H1 (cell line): ENCODE data around the gene TEAD2. TPM values are rescaled to one million over a fixed set of nuclear protein-coding genes. Genes with fewer than 3 reads are reported as not detected.

Source experiments
- CTCF ChIA-PET: fragments of 300-600 bp; sonication (Branson Sonifier 250); formaldehyde crosslinking; loops from one replicate; lab custom pipeline; 2021; ENCODE audit not compliant: partially characterized antibody; lab: Charles Lee
- POLR2A ChIA-PET: fragments of 300-600 bp; sonication (Branson Sonifier 250); formaldehyde crosslinking; loops from one replicate; lab custom pipeline; 2021; ENCODE audit warnings: inconsistent platforms; ENCODE audit not compliant: partially characterized antibody; lab: Charles Lee
- DNase-seq, 2 experiments: peaks; one replicate each; pipeline versions ENCODE4 v3.0.0 to v3.0.0-alpha.2; 2010 to 2022; ENCODE audit warnings: low spot score in 2 of 2, low read depth in 1 of 2, mixed read lengths in 1 of 2
- FAIRE-seq: peaks from 2 replicates; lab custom pipeline; 2011; peaks lifted over from hg19 to GRCh38; lab: Jason Lieb, UNC
- H2AFZ ChIP-seq: 2 replicates; pipeline ENCODE4 v1.8.1; 2012; ENCODE audit warnings: low read length, inconsistent platforms
- H2AK5ac ChIP-seq: 2 replicates; pipeline ENCODE4 v1.6.1; 2013; ENCODE audit warnings: low read depth, low read length
- H2BK120ac ChIP-seq: replicated peaks from 2 replicates; pipeline ENCODE3; 2013; ENCODE audit warnings: low read depth, low read length, inconsistent platforms
- H2BK12ac ChIP-seq: 2 replicates; pipeline ENCODE4 v1.6.1; 2013; ENCODE audit warnings: low read depth, low read length
- H2BK15ac ChIP-seq: 2 replicates; pipeline ENCODE4 v1.6.1; 2013; ENCODE audit warnings: low read length
- H2BK20ac ChIP-seq: 2 replicates; pipeline ENCODE4 v1.6.1; 2013; ENCODE audit warnings: low read length
- H2BK5ac ChIP-seq: 2 replicates; pipeline ENCODE4 v1.6.1; 2013; ENCODE audit warnings: low read depth, low read length
- H3K14ac ChIP-seq: 2 replicates; pipeline ENCODE4 v1.6.1; 2013; ENCODE audit warnings: inconsistent platforms; ENCODE audit not compliant: insufficient read length
- H3K18ac ChIP-seq: 2 replicates; pipeline ENCODE4 v1.6.1; 2013; ENCODE audit warnings: low read length; ENCODE audit errors: extremely low read depth
- H3K23ac ChIP-seq: 2 replicates; pipeline ENCODE4 v1.6.1; 2013; ENCODE audit warnings: inconsistent platforms; ENCODE audit not compliant: insufficient read length
- H3K23me2 ChIP-seq: 2 replicates; pipeline ENCODE4 v1.6.1; 2013; ENCODE audit warnings: low read depth, low read length
- H3K27ac ChIP-seq: 2 replicates; pipeline ENCODE4 v1.6.1; 2011; ENCODE audit warnings: low read depth, low read length, inconsistent platforms
- H3K27me3 ChIP-seq, 4 experiments: replicated peaks in 1 of 4; 1 replicate in 1 of 4; 2 replicates in 3 of 4; pipeline versions ENCODE4 v1.6.1 to v1.8.1; 2011 to 2013; ENCODE audit warnings: low read length in 3 of 4, mild to moderate bottlenecking in 3 of 4, inconsistent platforms in 2 of 4, mixed read lengths in 2 of 4, moderate library complexity in 1 of 4; ENCODE audit not compliant: control insufficient read depth in 3 of 4, insufficient read depth in 3 of 4; ENCODE audit errors: extremely low read depth in 1 of 4
- H3K36me3 ChIP-seq, 4 experiments: 2 replicates each; pipeline versions ENCODE4 v1.6.1 to v1.8.1; 2011 to 2013; ENCODE audit warnings: mild to moderate bottlenecking in 4 of 4, low read length in 3 of 4, moderate library complexity in 2 of 4, control low read depth in 1 of 4, inconsistent platforms in 1 of 4; ENCODE audit not compliant: insufficient read depth in 4 of 4, control insufficient read depth in 2 of 4
- H3K4ac ChIP-seq: replicated peaks from 2 replicates; pipeline ENCODE3; 2013; ENCODE audit warnings: low read length, low read depth, mixed read lengths, inconsistent platforms; ENCODE audit not compliant: insufficient read length
- H3K4me1 ChIP-seq, 4 experiments: replicated peaks in 1 of 4; 1 replicate in 1 of 4; 2 replicates in 3 of 4; pipeline versions ENCODE4 v1.6.1 to v1.8.1; 2011 to 2013; ENCODE audit warnings: low read length in 3 of 4, inconsistent platforms in 2 of 4, mixed read lengths in 1 of 4; ENCODE audit not compliant: insufficient read depth in 4 of 4, control insufficient read depth in 3 of 4
- H3K4me2 ChIP-seq, 2 experiments: 2 replicates each; pipeline versions ENCODE4 v1.6.1 to v1.8.1; 2011 to 2013; ENCODE audit warnings: low read depth in 2 of 2, low read length in 2 of 2, control low read depth in 1 of 2, inconsistent platforms in 1 of 2, mild to moderate bottlenecking in 1 of 2; ENCODE audit not compliant: insufficient read depth in 1 of 2
- H3K4me3 ChIP-seq, 4 experiments: fragments of 200-600, 300-600 bp in 1 of 4; sonication (generic), shearing (Covaris generic), sonication (Bioruptor Twin) in 1 of 4; 2 replicates each; pipeline versions ENCODE4 v1.5.1 to v1.8.1; 2011 to 2016; ENCODE audit warnings: low read length in 4 of 4, low read depth in 3 of 4, control low read depth in 2 of 4, inconsistent platforms in 2 of 4, mild to moderate bottlenecking in 2 of 4, mixed read lengths in 1 of 4, moderate library complexity in 1 of 4; ENCODE audit not compliant: insufficient read depth in 2 of 4; ENCODE audit errors: extremely low read depth in 1 of 4
- H3K56ac ChIP-seq: replicated peaks from 2 replicates; pipeline ENCODE3; 2013; ENCODE audit warnings: low read depth, mild to moderate bottlenecking, mixed read lengths, low read length, inconsistent platforms; ENCODE audit not compliant: insufficient read length
- H3K79me1 ChIP-seq: 2 replicates; pipeline ENCODE4 v1.6.1; 2013; ENCODE audit warnings: low read depth, low read length, control low read depth
- H3K79me2 ChIP-seq, 2 experiments: 2 replicates each; pipeline versions ENCODE4 v1.6.1 to v1.8.1; 2012 to 2013; ENCODE audit warnings: low read length in 2 of 2, mild to moderate bottlenecking in 2 of 2, inconsistent platforms in 1 of 2; ENCODE audit not compliant: insufficient read depth in 2 of 2, control insufficient read depth in 1 of 2
- H3K9ac ChIP-seq, 4 experiments: replicated peaks in 1 of 4; 1 replicate in 1 of 4; 2 replicates in 3 of 4; pipeline versions ENCODE4 v1.6.1 to v1.8.1; 2011 to 2013; ENCODE audit warnings: low read depth in 3 of 4, low read length in 3 of 4, control low read depth in 2 of 4, mild to moderate bottlenecking in 2 of 4, moderate library complexity in 2 of 4, inconsistent platforms in 1 of 4; ENCODE audit errors: extremely low read depth in 1 of 4
- H3K9me3 ChIP-seq, 2 experiments: 2 replicates each; pipeline versions ENCODE4 v1.6.1 to v1.8.1; 2012 to 2013; ENCODE audit warnings: mild to moderate bottlenecking in 2 of 2, moderate library complexity in 2 of 2, control low read depth in 1 of 2, inconsistent platforms in 1 of 2, low read depth in 1 of 2, low read length in 1 of 2, mixed read lengths in 1 of 2; ENCODE audit not compliant: insufficient read depth in 2 of 2
- H4K20me1 ChIP-seq, 2 experiments: replicated peaks in 1 of 2; 2 replicates each; pipeline versions ENCODE3 to v1.8.1; 2011 to 2013; ENCODE audit warnings: inconsistent platforms in 2 of 2, low read length in 2 of 2, mild to moderate bottlenecking in 1 of 2; ENCODE audit not compliant: insufficient read depth in 2 of 2, control insufficient read depth in 1 of 2
- H4K5ac ChIP-seq: 2 replicates; pipeline ENCODE4 v1.6.1; 2013; ENCODE audit warnings: low read length, low read depth, mixed read lengths, inconsistent platforms; ENCODE audit not compliant: insufficient read length
- H4K8ac ChIP-seq: 2 replicates; pipeline ENCODE4 v1.8.0; 2013; ENCODE audit warnings: mild to moderate bottlenecking, moderate library complexity, low read length, inconsistent platforms; ENCODE audit not compliant: insufficient read depth; ENCODE audit errors: extremely low read depth
- H4K91ac ChIP-seq: replicated peaks from 2 replicates; pipeline ENCODE3; 2013; ENCODE audit warnings: low read length, mixed read lengths, inconsistent platforms; ENCODE audit not compliant: insufficient read length
- CHD1 ChIP-seq: IDR thresholded peaks from 2 replicates; pipeline ENCODE4 v1.6.1; 2012; ENCODE audit warnings: low read depth, low read length, improper control_type of control experiment
- GTF2F1 ChIP-seq: IDR thresholded peaks from 2 replicates; pipeline ENCODE4 v1.6.1; 2012; ENCODE audit warnings: low read depth, low read length, improper control_type of control experiment, borderline replicate concordance
- KDM5A ChIP-seq: fragments of 200-600 bp; IDR thresholded peaks from 2 replicates; pipeline ENCODE4 v1.7.1; 2012; ENCODE audit warnings: mild to moderate bottlenecking, low read length, inconsistent platforms, mixed read lengths
- RAD21 ChIP-seq, 2 experiments: IDR thresholded peaks in 1 of 2; conservative IDR thresholded peaks in 1 of 2; 2 replicates each; pipeline ENCODE4 v1.6.1; 2011; ENCODE audit warnings: low read depth in 2 of 2, low read length in 2 of 2, improper control_type of control experiment in 1 of 2, inconsistent platforms in 1 of 2, mild to moderate bottlenecking in 1 of 2, moderate library complexity in 1 of 2
- SAP30 ChIP-seq: fragments of 300-600 bp; sonication (generic); IDR thresholded peaks from 2 replicates; pipeline ENCODE4 v1.7.1; 2012; ENCODE audit warnings: low read length, moderate library complexity, mild to moderate bottlenecking, inconsistent platforms; ENCODE audit not compliant: insufficient read depth, insufficient replicate concordance
- SP2 ChIP-seq: IDR thresholded peaks from 2 replicates; pipeline ENCODE4 v1.6.1; 2012; ENCODE audit warnings: mild to moderate bottlenecking, low read length, inconsistent platforms
- SP4 ChIP-seq: IDR thresholded peaks from 2 replicates; pipeline ENCODE4 v1.6.1; 2012; ENCODE audit warnings: low read length, inconsistent platforms
- TEAD4 ChIP-seq: IDR thresholded peaks from 2 replicates; pipeline ENCODE4 v1.6.1; 2012; ENCODE audit warnings: low read depth, low read length, inconsistent platforms, mixed read lengths
- WGBS, 2 experiments: shearing (Covaris generic) in 1 of 2; methylation state at CpG; one replicate each; pipeline versions ENCODE4 v1.1.6 to v1.1.7; 2013 to 2015; ENCODE audit warnings: low lambda C conversion rate in 2 of 2, mixed read lengths in 2 of 2, inconsistent platforms in 1 of 2, low coverage in 1 of 2, missing lambda C conversion rate in 1 of 2; ENCODE audit not compliant: insufficient replicate concordance in 2 of 2, insufficient coverage in 1 of 2, insufficient read length in 1 of 2; ENCODE audit errors: extremely low coverage in 1 of 2, missing lambda C conversion rate in 1 of 2; 5-methylcytosine and 5-hydroxymethylcytosine counted together
- polyA plus RNA-seq, 7 experiments: library from polyadenylated mRNA; depleted of rRNA in 3 of 7; stranded (reverse) in 5 of 7; unstranded in 2 of 7; fragments of >200 nt in 5 of 7; fragments of 200-250 nt in 2 of 7; gene quantifications; 1 replicate in 5 of 7; 2 replicates in 1 of 7; 4 replicates in 1 of 7; pipeline versions ENCODE4 v1.2.1 to v1.2.3, GENCODE V29; 2011 to 2013; ENCODE audit warnings: missing spikeins in 2 of 7, mixed read lengths in 2 of 7
- total RNA-seq: library from RNA; stranded (reverse); fragmentation: NEBNext Ultra II Directional; extraction: Animal tissue kit (Norgen Biotek cat#: 25700); gene quantifications from 2 replicates; pipeline ENCODE4 v1.2.1, GENCODE V29; 2021
- TF ChIP-seq, protein P1 (sequence below): IDR thresholded peaks from 2 replicates; pipeline ENCODE4 v1.6.1; 2011; ENCODE audit warnings: low read length, improper control_type of control experiment
- TF ChIP-seq, protein P2 (sequence below): IDR thresholded peaks from 2 replicates; pipeline ENCODE4 v1.6.1; 2011; ENCODE audit warnings: low read depth, mild to moderate bottlenecking, low read length; ENCODE audit not compliant: insufficient read depth

TEAD2 gene
- total and polyA plus RNA-seq, 2 of the 8 experiments (the other 6 are each of a cell fraction or from before 2014, with no cell fraction given), result 87.6 to 146 TPM

DNA sequence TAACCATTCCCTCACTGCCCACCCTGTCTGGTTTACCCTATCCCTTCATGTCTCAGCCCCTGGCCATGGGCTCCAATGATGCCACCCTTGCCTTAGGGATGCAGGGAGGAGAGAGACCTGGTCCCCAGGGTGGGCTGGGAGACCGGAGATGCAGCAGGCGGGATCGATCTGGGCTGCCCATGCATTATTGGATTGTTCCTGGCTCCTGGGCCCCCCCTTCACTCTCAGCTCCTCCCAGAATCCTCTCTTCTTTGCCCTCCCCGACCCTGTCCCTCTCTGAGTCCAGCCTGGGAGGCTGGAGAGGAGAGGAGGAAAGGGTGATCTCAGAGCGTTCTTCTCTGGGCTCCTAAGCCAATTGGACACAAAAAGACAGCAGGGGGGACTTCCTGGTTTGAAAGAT, 31.7 kb upstream of the TEAD2 start:
- POLR2A ChIA-PET, result interaction anchor here (0.8 to 3.2 kb wide), 5 partner anchors 23 to 56 kb away, joined by 3 to 12 read pairs (median 4); partner anchors contain the start of gene GFY
- Histone ChIP-seq H2AFZ (no peak overlapping the region), H3K4me1 (peaks cover 0 to 14% (median 4%) of the 10 kb centered on the region in 4 experiments; a peak in 3 of 7 replicates), H3K4me2 (no peak overlapping the region), H2BK15ac (peak overlapping the region; percentile 97), H3K79me1 (no peaks in the 10 kb centered on the region), H3K18ac (no peak overlapping the region; the same call in 1 of the 2 replicates), H3K36me3 (no peaks in the 10 kb centered on the region), H3K14ac (no peak overlapping the region), H2BK20ac (0 out of 2 replicates have a peak overlapping the region, but pooled peaks have one; percentile 61), H2AK5ac (no peak overlapping the region; the same call in 1 of the 2 replicates), H3K23me2 (no peaks in the 10 kb centered on the region; the same call in 1 of the 2 replicates), H3K27me3 (no peaks in the 10 kb centered on the region), H3K9ac (no peak overlapping the region), H3K23ac (no peak overlapping the region), H2BK12ac (peak overlapping the region; percentile 71; the same call in 1 of the 2 replicates), H4K20me1 (no peaks in the 10 kb centered on the region), H3K56ac (no peak overlapping the region), H3K79me2 (no peaks in the 10 kb centered on the region), H3K4ac (no peak overlapping the region), H3K27ac (no peak overlapping the region), H4K5ac (no peak overlapping the region), H3K9me3 (no peaks in the 10 kb centered on the region), H2BK120ac (no peak overlapping the region), H4K91ac (no peak overlapping the region), H2BK5ac (no peak overlapping the region), H4K8ac (no peak overlapping the region; the same call in none of the 2 replicates), H3K4me3 (no peak overlapping the region)
- CTCF ChIA-PET, result interaction anchor here (0.7 to 10.4 kb wide), 11 partner anchors 10 to 83 kb away, joined by 3 to 291 read pairs (median 7); partner anchors contain the start of genes GFY and PTH2
- WGBS, 2 experiments, result 64% methylated on average over 4 of the region's 5 CpGs; no CpG with 5 or more reads in 1 of the 2 experiments
- FAIRE-seq (no peak), DNase-seq (no peak)
- TF ChIP-seq SAP30, result no peak
- no peak for TF ChIP-seq SP2
- TF ChIP-seq KDM5A, result no peak
- no peak for TF ChIP-seq TEAD4
- no peak for TF ChIP-seq CHD1
- TF ChIP-seq SP4, result no peak
- TF ChIP-seq, protein P1, sequence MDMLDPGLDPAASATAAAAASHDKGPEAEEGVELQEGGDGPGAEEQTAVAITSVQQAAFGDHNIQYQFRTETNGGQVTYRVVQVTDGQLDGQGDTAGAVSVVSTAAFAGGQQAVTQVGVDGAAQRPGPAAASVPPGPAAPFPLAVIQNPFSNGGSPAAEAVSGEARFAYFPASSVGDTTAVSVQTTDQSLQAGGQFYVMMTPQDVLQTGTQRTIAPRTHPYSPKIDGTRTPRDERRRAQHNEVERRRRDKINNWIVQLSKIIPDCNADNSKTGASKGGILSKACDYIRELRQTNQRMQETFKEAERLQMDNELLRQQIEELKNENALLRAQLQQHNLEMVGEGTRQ, result no peak
- TF ChIP-seq RAD21 (IDR thresholded peaks at IDR 0.05 in 1 of 2, conservative IDR thresholded peaks at IDR 0.05 in 1 of 2; ENCODE audit: low read depth in 2 of 2, low read length in 2 of 2), result no peak
- TF ChIP-seq GTF2F1, result no peak
- TF ChIP-seq, protein P2, sequence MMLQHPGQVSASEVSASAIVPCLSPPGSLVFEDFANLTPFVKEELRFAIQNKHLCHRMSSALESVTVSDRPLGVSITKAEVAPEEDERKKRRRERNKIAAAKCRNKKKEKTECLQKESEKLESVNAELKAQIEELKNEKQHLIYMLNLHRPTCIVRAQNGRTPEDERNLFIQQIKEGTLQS, result no peak
